ENCODE measurements around the gene ZNF679.
"Not testable (repeated sequence)": the region's sequence is repeated elsewhere in the genome, so short reads cannot be mapped to it uniquely, and the experiment has no call there.

ZNF679 gene

DNA sequence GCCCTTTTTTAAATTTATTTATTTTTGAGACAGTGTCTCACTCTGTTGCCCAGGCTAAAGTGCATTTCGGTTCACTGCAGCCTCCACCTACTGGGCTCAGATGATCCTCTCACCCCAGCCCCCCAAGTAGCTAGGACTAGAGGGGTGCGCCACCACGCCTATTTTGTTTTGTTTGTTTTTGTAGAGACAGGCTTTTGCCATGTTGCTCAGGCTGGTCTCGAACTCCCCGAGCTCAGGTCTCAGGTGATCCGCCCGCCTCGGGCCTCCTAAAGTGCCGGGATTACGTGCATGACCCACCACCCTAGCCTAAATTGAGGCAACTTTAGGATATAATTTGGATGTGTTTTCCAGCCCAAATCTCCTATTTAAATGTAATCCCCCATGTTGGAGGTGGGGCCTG is 86.3 kb downstream of the ZNF679 start:
- no peak for DNase-seq (ENCODE audit: low read depth in 1 of 2, low spot score in 1 of 2)
- no peak for TF ChIP-seq SPI1 (IDR thresholded peaks at IDR 0.05; ENCODE audit: borderline replicate concordance, low read depth)
- no peak for TF ChIP-seq POLR2AphosphoS5 (IDR thresholded peaks at IDR 0.05; ENCODE audit: low read depth)
- TF ChIP-seq, protein P1, sequence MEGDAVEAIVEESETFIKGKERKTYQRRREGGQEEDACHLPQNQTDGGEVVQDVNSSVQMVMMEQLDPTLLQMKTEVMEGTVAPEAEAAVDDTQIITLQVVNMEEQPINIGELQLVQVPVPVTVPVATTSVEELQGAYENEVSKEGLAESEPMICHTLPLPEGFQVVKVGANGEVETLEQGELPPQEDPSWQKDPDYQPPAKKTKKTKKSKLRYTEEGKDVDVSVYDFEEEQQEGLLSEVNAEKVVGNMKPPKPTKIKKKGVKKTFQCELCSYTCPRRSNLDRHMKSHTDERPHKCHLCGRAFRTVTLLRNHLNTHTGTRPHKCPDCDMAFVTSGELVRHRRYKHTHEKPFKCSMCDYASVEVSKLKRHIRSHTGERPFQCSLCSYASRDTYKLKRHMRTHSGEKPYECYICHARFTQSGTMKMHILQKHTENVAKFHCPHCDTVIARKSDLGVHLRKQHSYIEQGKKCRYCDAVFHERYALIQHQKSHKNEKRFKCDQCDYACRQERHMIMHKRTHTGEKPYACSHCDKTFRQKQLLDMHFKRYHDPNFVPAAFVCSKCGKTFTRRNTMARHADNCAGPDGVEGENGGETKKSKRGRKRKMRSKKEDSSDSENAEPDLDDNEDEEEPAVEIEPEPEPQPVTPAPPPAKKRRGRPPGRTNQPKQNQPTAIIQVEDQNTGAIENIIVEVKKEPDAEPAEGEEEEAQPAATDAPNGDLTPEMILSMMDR (IDR thresholded peaks at IDR 0.05; ENCODE audit: insufficient read depth, low read length): no peak
- TF ChIP-seq, protein P2, sequence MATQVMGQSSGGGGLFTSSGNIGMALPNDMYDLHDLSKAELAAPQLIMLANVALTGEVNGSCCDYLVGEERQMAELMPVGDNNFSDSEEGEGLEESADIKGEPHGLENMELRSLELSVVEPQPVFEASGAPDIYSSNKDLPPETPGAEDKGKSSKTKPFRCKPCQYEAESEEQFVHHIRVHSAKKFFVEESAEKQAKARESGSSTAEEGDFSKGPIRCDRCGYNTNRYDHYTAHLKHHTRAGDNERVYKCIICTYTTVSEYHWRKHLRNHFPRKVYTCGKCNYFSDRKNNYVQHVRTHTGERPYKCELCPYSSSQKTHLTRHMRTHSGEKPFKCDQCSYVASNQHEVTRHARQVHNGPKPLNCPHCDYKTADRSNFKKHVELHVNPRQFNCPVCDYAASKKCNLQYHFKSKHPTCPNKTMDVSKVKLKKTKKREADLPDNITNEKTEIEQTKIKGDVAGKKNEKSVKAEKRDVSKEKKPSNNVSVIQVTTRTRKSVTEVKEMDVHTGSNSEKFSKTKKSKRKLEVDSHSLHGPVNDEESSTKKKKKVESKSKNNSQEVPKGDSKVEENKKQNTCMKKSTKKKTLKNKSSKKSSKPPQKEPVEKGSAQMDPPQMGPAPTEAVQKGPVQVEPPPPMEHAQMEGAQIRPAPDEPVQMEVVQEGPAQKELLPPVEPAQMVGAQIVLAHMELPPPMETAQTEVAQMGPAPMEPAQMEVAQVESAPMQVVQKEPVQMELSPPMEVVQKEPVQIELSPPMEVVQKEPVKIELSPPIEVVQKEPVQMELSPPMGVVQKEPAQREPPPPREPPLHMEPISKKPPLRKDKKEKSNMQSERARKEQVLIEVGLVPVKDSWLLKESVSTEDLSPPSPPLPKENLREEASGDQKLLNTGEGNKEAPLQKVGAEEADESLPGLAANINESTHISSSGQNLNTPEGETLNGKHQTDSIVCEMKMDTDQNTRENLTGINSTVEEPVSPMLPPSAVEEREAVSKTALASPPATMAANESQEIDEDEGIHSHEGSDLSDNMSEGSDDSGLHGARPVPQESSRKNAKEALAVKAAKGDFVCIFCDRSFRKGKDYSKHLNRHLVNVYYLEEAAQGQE (IDR thresholded peaks at IDR 0.05; ENCODE audit: insufficient replicate concordance, low read depth): no peak
- no peak for TF ChIP-seq GABPA (IDR thresholded peaks at IDR 0.05; ENCODE audit: low read depth)
- peak overlapping the region; percentile 95 for H3K27ac ChIP-seq (replicated peaks)
- peak overlapping the region; percentile 50 for H3K4me3 ChIP-seq (replicated peaks; ENCODE audit: insufficient read depth, low read length)
- H3K27me3 ChIP-seq (ENCODE audit: insufficient read depth, poor library complexity, severe bottlenecking): no peaks in the 10 kb centered on the region

DNA sequence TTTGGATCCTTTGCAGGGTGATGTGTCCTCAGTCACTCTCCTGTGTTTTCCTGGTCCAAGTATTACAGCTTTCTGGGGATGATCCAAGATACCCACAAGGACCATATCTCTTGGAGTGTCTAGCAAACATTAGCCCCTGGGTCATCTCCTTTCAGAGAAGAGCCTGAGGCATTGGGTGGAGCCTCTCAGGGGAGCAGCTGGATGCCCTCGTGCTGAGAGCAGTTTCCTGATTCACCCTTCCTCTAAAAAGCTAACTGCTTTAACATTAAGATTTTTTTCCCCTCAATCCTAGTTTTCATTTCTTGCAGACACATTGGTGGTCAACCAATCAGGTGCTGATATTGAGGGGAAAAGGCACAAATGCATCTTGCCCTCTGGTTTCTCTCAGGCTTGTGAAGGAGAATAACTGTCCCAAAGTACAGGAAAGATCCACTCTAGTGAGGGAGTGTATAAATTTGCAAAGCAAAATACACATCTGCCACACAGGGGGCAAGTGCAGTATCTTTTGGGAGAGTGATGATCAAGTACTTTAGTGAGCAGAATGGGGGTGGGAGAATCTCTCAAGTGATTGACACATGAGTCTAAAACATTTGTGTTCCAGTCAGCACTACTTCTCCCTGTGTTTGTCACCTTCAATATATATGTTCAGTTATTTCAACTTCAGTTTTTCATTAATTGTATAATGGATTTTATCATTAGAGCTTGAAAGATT is 87.9 kb downstream of the ZNF679 start:
- not testable (repeated sequence) for H3K4me3 ChIP-seq (replicated peaks; ENCODE audit: insufficient read depth, low read length); H3K27ac ChIP-seq (replicated peaks); H3K27me3 ChIP-seq (ENCODE audit: insufficient read depth, poor library complexity, severe bottlenecking); DNase-seq (ENCODE audit: low read depth in 1 of 2, low spot score in 1 of 2)
